ENCODE measurements around the gene RFLNA.
"Not testable (repeated sequence)": the region's sequence is repeated elsewhere in the genome, so short reads cannot be mapped to it uniquely, and the experiment has no call there.

RFLNA gene

DNA sequence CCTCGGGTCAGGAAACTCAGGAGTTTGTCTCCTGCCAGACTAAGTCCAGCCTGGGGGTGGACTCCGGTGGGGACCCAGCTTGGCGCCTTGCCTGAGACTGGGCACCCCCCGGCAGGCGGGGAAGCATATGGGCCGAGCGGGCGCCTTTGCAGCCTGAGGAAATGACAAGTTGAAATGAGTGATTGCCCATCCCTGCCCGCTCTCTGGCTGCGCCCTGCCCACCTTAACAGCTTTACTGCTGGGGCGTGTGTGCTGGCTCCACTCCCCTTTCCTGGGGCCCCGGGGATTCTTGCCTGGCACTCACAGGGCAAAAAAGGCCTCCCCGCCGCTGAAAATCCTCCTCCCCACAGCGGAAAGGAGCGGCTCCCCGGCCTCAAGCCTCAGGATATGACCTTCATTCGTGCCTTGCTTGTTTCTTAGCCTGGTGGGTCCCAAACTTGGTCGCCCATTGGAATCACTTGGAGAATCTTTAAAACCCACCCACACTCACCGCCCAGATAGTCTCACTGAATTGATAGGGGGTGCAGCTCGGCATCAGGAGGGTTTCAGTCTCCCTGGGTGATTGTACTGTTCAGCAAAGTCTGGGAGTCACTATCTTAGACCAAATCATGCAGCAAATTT lies 1.5 kb downstream of the RFLNA start:
- H3K9ac ChIP-seq (ENCODE audit: low read depth in 1 of 2, low read length in 2 of 2): peak overlapping the region; percentile 48 to 65

DNA sequence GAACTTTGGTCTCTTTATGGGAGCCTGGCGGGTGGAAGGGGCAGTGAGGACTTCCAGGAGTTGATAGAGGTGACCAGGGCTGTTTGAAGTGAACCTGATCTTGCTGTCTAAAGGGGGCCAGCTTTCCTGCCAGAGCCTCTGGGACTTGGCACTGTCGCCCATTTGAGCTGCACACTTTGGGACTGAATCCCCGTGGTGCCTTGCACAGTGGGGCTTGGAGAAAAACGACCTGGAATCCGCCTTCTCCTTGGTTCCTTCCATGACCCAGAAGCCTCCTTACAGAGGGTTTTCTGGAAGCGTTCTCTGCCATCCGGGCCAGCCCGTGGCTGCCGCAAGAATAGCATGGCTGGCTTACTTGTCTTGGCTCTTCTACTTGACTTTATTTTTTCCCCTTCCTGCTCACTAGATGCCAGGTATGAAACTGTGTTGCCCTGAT lies 2.0 kb downstream of the RFLNA start:
- peak overlapping the region; percentile 48 to 65 for H3K9ac ChIP-seq (ENCODE audit: low read depth in 1 of 2, low read length in 2 of 2)
- no peaks in the 10 kb centered on the region for H3K9me3 ChIP-seq (ENCODE audit: control insufficient read depth in 1 of 2, low read length in 2 of 2)
- H3K27ac ChIP-seq (ENCODE audit: low read depth, low read length): peak overlapping the region; percentile 67
- H3K4me3 ChIP-seq (ENCODE audit: low read depth in 1 of 2, low read length in 2 of 2): peak overlapping the region; percentile 71
- H3K27me3 ChIP-seq (ENCODE audit: control insufficient read depth in 1 of 2, insufficient read depth in 2 of 2, low read length in 2 of 2): peaks cover 0 to 4% of the 10 kb centered on the region in 2 donors
- H3K4me1 ChIP-seq (ENCODE audit: control insufficient read depth in 1 of 2, insufficient read depth in 2 of 2, low read length in 2 of 2): peaks cover 8 to 17% of the 10 kb centered on the region in 2 donors
- H3K36me3 ChIP-seq (ENCODE audit: control insufficient read depth in 1 of 2, insufficient read depth in 2 of 2, low read length in 2 of 2): peaks cover 0 to 14% of the 10 kb centered on the region in 2 donors

More for the DNA sequence above, 1.5 kb downstream of the RFLNA start:
- Histone ChIP-seq H3K4me1 (ENCODE audit: control insufficient read depth in 1 of 2, insufficient read depth in 2 of 2, low read length in 2 of 2) (peaks cover 8 to 17% of the 10 kb centered on the region in 2 donors), H3K9me3 (ENCODE audit: control insufficient read depth in 1 of 2, low read length in 2 of 2) (no peaks in the 10 kb centered on the region), H3K27me3 (ENCODE audit: control insufficient read depth in 1 of 2, insufficient read depth in 2 of 2, low read length in 2 of 2) (peaks cover 0 to 4% of the 10 kb centered on the region in 2 donors), H3K36me3 (ENCODE audit: control insufficient read depth in 1 of 2, insufficient read depth in 2 of 2, low read length in 2 of 2) (peaks cover 0 to 13% of the 10 kb centered on the region in 2 donors), H3K4me3 (ENCODE audit: low read depth in 1 of 2, low read length in 2 of 2) (peak overlapping the region; percentile 71), H3K27ac (ENCODE audit: low read depth, low read length) (peak overlapping the region; percentile 67)

GRCh38 chr12:124297389-124297788 lies 2.5 kb downstream of the RFLNA start:
- Histone ChIP-seq H3K4me1 (ENCODE audit: control insufficient read depth in 1 of 2, insufficient read depth in 2 of 2, low read length in 2 of 2) (peaks cover 8 to 17% of the 10 kb centered on the region in 2 donors), H3K9ac (ENCODE audit: low read depth in 1 of 2, low read length in 2 of 2) (peak overlapping the region; percentile 48 to 65), H3K36me3 (ENCODE audit: control insufficient read depth in 1 of 2, insufficient read depth in 2 of 2, low read length in 2 of 2) (peaks cover 0 to 14% of the 10 kb centered on the region in 2 donors), H3K4me3 (ENCODE audit: low read depth in 1 of 2, low read length in 2 of 2) (peak overlapping the region; percentile 71), H3K27ac (ENCODE audit: low read depth, low read length) (no peak overlapping the region), H3K9me3 (ENCODE audit: control insufficient read depth in 1 of 2, low read length in 2 of 2) (no peaks in the 10 kb centered on the region), H3K27me3 (ENCODE audit: control insufficient read depth in 1 of 2, insufficient read depth in 2 of 2, low read length in 2 of 2) (peaks cover 0 to 4% of the 10 kb centered on the region in 2 donors)

DNA sequence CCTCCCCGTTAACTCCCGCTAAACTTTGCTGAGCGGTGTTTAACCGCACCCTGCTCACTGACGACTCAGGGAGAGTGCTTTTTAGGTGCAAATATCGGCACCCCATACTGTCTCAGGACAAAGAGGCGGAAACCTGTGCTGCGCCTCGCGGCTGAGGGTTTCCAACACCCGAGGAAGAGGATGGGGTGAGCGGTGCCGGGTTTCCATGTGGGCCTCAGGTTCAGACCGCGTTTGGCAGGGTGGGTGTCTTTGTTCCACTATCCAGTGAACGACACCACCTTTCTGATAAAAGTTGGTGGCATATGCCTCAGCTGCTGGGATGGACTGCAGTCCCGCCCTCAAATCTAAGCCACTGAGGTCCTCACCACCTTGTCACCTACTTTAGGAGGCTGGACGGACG lies 3.0 kb downstream of the RFLNA start:
- peaks cover 0 to 4% of the 10 kb centered on the region in 2 donors for H3K27me3 ChIP-seq (ENCODE audit: control insufficient read depth in 1 of 2, insufficient read depth in 2 of 2, low read length in 2 of 2)
- H3K4me1 ChIP-seq (ENCODE audit: control insufficient read depth in 1 of 2, insufficient read depth in 2 of 2, low read length in 2 of 2): peaks cover 8 to 17% of the 10 kb centered on the region in 2 donors
- H3K27ac ChIP-seq (ENCODE audit: low read depth, low read length): no peak overlapping the region
- peaks cover 0 to 14% of the 10 kb centered on the region in 2 donors for H3K36me3 ChIP-seq (ENCODE audit: control insufficient read depth in 1 of 2, insufficient read depth in 2 of 2, low read length in 2 of 2)
- no peak overlapping the region for H3K9ac ChIP-seq (ENCODE audit: low read depth in 1 of 2, low read length in 2 of 2)
- H3K9me3 ChIP-seq (ENCODE audit: control insufficient read depth in 1 of 2, low read length in 2 of 2): no peaks in the 10 kb centered on the region
- H3K4me3 ChIP-seq (ENCODE audit: low read depth in 1 of 2, low read length in 2 of 2): no peak overlapping the region

DNA sequence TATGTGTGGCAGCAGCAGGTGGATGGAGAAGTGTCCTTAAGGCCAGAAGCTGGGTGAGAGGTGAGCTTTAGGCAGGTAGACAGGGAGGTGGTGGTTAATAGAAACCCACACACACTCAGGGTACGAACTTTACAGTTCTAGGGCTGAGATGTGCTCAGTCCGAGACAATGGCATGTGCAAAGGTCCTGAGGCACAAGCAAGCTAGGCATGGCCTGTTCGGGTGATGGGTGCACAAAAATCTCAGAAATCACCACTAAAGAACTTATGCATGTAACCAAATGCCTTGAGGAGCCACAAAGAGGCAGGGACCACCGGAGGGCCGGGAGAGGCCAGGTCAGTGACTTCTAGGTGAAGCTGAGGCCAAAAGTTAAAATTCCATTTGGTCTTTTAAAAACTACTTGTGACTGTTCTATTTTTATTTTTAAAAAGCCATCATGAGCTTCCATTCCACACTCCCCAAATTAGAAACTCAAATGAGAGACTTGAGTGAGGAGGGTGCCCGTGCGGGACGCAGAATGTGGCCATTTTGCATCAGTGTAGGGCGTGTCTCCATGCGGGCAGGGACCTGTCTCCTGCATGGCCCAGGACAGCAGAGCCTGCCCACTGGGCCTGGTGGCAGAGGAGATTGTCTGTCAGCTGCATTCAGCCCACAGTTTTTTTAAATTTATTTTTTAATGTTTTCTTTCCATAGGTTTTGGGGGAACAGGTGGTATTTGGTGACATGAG lies 4.0 kb downstream of the RFLNA start:
- Histone ChIP-seq H3K9ac (ENCODE audit: low read depth in 1 of 2, low read length in 2 of 2) (no peak overlapping the region), H3K27me3 (ENCODE audit: control insufficient read depth in 1 of 2, insufficient read depth in 2 of 2, low read length in 2 of 2) (peaks cover 0 to 2% of the 10 kb centered on the region in 2 donors), H3K4me3 (ENCODE audit: low read depth in 1 of 2, low read length in 2 of 2) (no peak overlapping the region), H3K4me1 (ENCODE audit: control insufficient read depth in 1 of 2, insufficient read depth in 2 of 2, low read length in 2 of 2) (peaks cover 6 to 10% of the 10 kb centered on the region in 2 donors), H3K36me3 (ENCODE audit: control insufficient read depth in 1 of 2, insufficient read depth in 2 of 2, low read length in 2 of 2) (peaks cover 0 to 14% of the 10 kb centered on the region in 2 donors), H3K27ac (ENCODE audit: low read depth, low read length) (no peak overlapping the region), H3K9me3 (ENCODE audit: control insufficient read depth in 1 of 2, low read length in 2 of 2) (no peaks in the 10 kb centered on the region)

DNA sequence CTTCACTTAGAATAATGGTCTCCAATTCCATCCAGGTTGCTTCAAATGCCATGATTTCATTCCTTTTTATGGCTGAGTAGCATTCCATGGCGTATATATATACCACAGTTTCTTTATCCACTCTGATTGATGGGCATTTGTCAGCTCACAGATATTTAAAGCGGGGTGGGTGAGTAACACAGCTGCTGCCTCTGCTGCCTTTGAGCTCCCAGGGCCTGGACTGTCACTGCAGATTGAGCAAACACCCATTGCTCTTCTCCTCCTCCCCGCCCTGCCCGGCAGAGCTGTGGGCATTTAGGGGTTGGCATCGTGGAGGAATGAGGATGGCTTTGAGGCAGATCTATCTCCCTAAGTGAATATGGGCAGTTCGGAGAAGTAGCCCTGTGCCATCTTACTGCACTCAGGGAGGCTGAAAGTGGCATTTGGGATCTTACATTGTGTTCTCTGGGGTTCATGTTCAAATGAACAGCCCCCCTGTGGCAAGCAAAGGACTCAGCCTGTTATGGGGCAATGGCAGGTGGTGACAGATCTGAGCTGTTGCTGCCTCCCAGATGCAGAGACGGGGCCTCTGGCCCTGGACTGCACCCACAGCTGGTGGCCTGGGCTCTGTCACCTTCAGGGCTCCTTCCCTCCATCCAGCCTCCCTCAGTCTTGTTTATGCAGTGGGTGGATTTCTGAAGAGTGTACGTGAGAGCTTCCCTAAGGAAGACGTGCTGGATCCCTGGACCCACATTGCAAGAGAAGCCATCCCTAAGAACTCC lies 4.9 kb downstream of the RFLNA start:
- Histone ChIP-seq H3K4me1 (ENCODE audit: control insufficient read depth in 1 of 2, insufficient read depth in 2 of 2, low read length in 2 of 2) (peaks cover under 1 to 5% of the 10 kb centered on the region in 2 donors), H3K36me3 (ENCODE audit: control insufficient read depth in 1 of 2, insufficient read depth in 2 of 2, low read length in 2 of 2) (peaks cover 0 to 14% of the 10 kb centered on the region in 2 donors), H3K4me3 (ENCODE audit: low read depth in 1 of 2, low read length in 2 of 2) (no peak overlapping the region), H3K9me3 (ENCODE audit: control insufficient read depth in 1 of 2, low read length in 2 of 2) (no peaks in the 10 kb centered on the region), H3K27me3 (ENCODE audit: control insufficient read depth in 1 of 2, insufficient read depth in 2 of 2, low read length in 2 of 2) (no peaks in the 10 kb centered on the region), H3K9ac (ENCODE audit: low read depth in 1 of 2, low read length in 2 of 2) (no peak overlapping the region), H3K27ac (ENCODE audit: low read depth, low read length) (no peak overlapping the region)

DNA sequence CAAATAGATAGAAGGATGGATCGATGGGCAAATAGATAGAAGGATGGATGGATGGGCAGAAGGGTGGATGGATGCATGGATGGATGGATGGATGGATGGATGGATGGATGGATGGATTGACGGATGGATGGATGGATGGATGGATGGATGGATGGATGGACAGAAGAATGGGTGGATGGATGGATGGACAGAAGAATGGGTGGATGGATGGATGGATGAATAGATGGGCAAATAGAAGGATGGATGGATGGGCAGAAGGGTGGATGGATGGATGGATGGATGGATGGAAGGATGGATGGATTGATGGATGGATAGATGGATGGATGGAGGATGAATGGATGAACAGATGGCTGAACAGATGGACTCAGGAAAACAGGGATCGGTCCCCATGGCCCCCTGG lies 5.8 kb downstream of the RFLNA start:
- not testable (repeated sequence) for H3K9me3 ChIP-seq (ENCODE audit: control insufficient read depth in 1 of 2, low read length in 2 of 2); H3K27ac ChIP-seq (ENCODE audit: low read depth, low read length); H3K4me1 ChIP-seq (ENCODE audit: control insufficient read depth in 1 of 2, insufficient read depth in 2 of 2, low read length in 2 of 2); H3K27me3 ChIP-seq (ENCODE audit: control insufficient read depth in 1 of 2, insufficient read depth in 2 of 2, low read length in 2 of 2); H3K4me3 ChIP-seq (ENCODE audit: low read depth in 1 of 2, low read length in 2 of 2); H3K9ac ChIP-seq (ENCODE audit: low read depth in 1 of 2, low read length in 2 of 2)
- peaks cover 0 to 14% of the 10 kb centered on the region in 2 donors for H3K36me3 ChIP-seq (ENCODE audit: control insufficient read depth in 1 of 2, insufficient read depth in 2 of 2, low read length in 2 of 2)

DNA sequence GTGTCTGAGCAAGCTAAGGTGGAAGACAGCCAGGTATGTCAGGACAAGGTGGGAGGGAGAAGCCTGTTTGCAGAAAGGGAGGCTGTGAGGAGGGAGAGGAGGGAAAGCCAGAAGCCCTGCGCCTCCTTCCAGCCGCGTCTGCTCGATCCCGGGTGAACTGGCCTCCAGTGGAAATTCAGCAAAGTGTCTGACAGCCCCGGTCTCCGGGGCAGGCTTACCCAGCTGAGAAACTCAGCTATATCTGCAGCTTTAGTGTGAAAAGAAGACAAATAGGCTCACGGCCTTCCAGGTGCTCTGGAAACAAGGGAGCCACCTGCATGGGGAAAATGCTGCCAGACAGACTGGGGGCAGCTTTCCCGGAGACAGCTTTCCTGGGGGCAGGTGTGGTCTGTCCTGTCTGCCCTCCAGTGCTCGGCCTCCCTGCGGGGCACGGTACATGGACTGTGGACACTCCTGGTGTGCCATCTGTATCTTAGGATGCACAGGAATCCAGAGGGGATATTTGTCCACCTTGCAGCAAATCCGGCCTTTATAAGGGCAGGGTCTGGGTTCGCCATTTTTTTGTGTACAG lies 6.3 kb downstream of the RFLNA start:
- no peaks in the 10 kb centered on the region for H3K27me3 ChIP-seq (ENCODE audit: control insufficient read depth in 1 of 2, insufficient read depth in 2 of 2, low read length in 2 of 2)
- peaks cover 0 to 14% of the 10 kb centered on the region in 2 donors for H3K36me3 ChIP-seq (ENCODE audit: control insufficient read depth in 1 of 2, insufficient read depth in 2 of 2, low read length in 2 of 2)
- H3K9ac ChIP-seq (ENCODE audit: low read depth in 1 of 2, low read length in 2 of 2): no peak overlapping the region
- no peaks in the 10 kb centered on the region for H3K9me3 ChIP-seq (ENCODE audit: control insufficient read depth in 1 of 2, low read length in 2 of 2)
- H3K4me3 ChIP-seq (ENCODE audit: low read depth in 1 of 2, low read length in 2 of 2): no peak overlapping the region
- H3K27ac ChIP-seq (ENCODE audit: low read depth, low read length): no peak overlapping the region
- peaks cover 0 to 5% of the 10 kb centered on the region in 2 donors for H3K4me1 ChIP-seq (ENCODE audit: control insufficient read depth in 1 of 2, insufficient read depth in 2 of 2, low read length in 2 of 2)

DNA sequence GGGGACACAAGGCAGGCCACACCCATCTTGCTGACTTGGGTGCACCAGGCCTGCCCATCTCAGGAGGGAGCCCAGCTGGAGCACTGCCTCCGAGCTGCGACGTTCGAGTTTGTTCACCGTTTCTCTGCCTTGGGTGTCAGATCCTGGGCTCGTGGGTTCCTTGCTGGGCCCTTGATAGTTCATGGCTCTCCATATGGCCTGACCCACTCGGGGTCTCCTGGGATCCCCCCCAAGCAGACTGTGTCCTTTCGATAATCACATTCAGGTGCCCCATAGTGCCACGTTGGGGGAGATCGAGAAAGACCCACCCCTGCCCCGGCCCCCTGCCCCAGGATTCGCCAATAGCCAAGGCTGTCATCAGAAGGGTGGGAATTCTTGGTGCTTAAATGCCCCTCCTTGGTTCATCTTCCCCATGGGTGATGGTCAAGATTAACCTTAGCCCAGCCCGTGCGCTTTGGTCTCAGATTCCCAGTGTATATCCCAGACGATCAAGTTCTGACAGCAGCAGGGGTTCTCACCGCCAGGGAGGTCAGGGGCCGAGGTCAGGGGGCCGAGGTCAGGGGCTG lies 7.4 kb downstream of the RFLNA start:
- H3K4me3 ChIP-seq (ENCODE audit: low read depth in 1 of 2, low read length in 2 of 2): no peak overlapping the region
- H3K9ac ChIP-seq (ENCODE audit: low read depth in 1 of 2, low read length in 2 of 2): no peak overlapping the region
- peaks cover 0 to 14% of the 10 kb centered on the region in 2 donors for H3K36me3 ChIP-seq (ENCODE audit: control insufficient read depth in 1 of 2, insufficient read depth in 2 of 2, low read length in 2 of 2)
- no peaks in the 10 kb centered on the region for H3K9me3 ChIP-seq (ENCODE audit: control insufficient read depth in 1 of 2, low read length in 2 of 2)
- no peak overlapping the region for H3K27ac ChIP-seq (ENCODE audit: low read depth, low read length)
- no peaks in the 10 kb centered on the region for H3K27me3 ChIP-seq (ENCODE audit: control insufficient read depth in 1 of 2, insufficient read depth in 2 of 2, low read length in 2 of 2)
- peaks cover 0 to 1% of the 10 kb centered on the region in 2 donors for H3K4me1 ChIP-seq (ENCODE audit: control insufficient read depth in 1 of 2, insufficient read depth in 2 of 2, low read length in 2 of 2)

All from duodenal mucosa (tissue), 2 donors.